HG03439 (cell line): ENCODE measurements around the gene WSCD1.

Experiments
- ATAC-seq: cut with Tn5 transposase; IDR thresholded peaks from one replicate; pipeline ENCODE4 v1.9.1; 2021; ENCODE audit warnings: mild to moderate bottlenecking, moderate library complexity; ENCODE audit not compliant: unreplicated experiment

WSCD1 gene

DNA sequence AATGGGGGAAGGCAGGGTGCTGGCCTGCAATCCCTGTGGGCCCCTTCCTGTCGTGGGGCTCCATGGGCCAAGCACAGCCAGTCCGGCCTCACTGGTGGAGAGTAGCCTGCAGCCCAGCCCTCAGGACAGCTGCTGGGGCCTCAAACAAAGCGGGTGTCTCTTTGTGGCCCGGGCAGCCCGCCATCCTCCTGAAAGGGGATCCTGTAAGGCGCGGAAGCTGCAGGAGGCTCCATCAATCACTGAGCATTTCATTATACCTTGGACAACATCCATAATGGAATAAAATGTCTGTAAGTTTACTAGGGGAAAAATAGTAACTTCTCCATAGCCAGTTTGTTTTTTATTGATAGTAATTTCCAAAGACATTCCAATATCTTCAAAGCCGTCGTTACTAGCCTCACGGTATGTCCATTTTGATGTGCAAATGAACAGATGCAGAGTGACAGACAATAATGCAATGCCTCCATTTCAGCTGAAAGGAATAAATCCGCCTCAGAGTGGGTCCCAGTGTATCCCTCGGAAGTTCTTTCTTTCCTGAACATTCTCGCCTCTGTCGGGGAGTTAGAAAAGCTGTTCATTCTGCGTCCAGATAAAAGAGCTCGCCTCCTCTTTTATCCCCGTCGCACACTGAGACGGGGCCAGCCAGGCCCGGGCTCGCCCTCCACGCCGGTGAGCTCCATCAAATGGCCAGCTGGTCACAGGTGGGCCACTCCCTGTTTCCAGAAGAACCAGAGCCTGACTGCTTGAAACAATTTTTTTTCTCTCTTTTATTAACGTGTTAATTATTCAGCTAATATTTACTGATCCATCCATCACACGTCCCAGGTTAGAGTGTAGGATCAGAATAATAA lies 14.4 kb downstream of the WSCD1 start:
- no peak for ATAC-seq

DNA sequence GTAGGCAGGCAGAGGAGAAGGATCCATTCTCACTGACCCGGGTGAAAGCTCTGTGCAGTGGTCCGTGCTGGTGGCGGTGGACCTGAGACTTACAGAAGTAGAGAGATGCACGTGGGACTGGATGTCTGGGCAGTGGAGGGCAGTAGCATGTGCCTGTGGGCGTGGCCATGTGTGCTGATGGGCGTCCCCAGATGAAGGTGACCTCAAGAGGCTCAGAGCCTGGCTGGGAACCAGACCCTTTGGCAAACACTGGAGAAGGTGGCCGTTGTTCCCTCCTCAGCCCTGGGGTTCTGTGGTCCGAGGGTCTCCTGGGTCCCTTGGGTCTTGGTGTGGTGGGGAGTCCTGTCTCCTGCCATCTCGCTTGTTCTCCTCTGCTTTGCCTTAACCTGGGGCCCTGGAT lies 15.6 kb downstream of the WSCD1 start:
- ATAC-seq, result no peak

DNA sequence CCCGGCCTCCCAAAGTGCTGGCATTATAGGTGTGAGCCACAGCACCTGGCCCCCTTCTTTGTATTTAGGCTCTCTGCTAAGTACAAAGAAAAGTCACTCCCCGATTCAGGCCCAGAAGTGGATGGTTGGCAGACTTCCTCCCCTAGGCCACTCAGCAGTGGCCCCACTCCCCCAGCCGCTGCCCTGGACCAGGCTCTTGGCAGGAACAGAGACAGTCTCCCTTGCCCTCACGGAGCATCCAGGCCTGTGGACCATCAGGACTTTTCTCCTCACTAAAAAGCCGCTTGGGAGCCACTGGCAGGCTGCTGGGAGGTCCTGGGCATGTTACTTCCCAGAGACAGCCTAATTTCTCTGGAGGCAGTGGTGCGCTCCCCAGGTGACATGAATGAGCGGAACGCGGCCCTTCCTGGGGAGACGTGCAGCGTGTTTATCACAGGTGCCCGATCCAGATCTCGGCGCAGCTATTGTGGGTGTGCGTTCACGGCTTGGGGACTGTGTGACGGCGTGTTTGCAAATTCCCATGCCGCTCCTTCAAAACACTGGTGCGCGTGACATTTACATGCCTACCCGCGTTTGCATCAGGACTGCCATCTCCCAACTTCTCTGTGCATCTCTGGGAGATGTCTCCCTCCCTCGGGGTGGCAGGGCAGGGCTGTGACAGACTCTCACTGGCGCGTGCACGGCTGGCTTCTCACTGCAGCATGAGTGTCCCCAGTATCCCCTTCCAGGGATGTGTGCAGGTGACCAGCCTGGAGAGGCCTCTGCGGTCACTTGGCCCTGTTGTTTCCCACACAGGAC lies 16.6 kb downstream of the WSCD1 start:
- no peak for ATAC-seq

DNA sequence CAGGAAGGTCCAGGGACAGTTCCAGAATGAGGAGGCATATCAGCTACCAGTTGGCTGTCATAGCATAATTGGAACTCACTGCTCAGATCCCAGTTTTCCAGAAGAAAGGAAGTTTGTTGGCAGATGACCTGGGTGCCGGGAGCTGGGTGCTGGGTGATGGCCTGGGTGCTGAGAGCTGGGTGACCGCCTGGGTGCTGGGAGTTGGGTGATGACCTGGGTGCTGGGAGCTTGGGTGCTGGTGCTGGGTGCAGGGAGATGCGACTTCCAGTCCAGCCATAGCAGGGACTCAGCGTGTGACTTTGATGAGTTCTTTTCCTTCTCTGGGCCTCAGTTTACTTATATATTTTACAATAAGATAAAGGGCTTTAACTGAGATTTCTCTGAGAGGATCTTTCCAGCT lies 18.0 kb downstream of the WSCD1 start:
- ATAC-seq, result no peak

DNA sequence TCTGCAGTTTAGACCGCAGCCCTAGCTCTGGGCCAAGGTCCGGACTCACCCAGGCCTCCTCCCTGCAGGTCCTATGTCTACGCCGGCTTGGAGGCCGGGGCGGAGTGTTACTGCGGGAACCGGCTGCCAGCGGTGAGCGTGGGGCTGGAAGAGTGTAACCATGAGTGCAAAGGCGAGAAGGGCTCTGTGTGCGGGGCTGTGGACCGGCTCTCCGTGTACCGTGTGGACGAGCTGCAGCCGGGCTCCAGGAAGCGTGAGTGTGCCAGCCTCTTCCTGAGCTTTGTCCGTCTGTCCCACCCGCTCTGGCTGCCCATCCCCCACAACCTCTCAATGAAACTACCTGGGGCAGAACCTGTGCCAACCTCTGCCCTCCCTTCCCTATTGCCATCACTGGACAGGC lies 20.1 kb downstream of the WSCD1 start:
- ATAC-seq, result no peak

DNA sequence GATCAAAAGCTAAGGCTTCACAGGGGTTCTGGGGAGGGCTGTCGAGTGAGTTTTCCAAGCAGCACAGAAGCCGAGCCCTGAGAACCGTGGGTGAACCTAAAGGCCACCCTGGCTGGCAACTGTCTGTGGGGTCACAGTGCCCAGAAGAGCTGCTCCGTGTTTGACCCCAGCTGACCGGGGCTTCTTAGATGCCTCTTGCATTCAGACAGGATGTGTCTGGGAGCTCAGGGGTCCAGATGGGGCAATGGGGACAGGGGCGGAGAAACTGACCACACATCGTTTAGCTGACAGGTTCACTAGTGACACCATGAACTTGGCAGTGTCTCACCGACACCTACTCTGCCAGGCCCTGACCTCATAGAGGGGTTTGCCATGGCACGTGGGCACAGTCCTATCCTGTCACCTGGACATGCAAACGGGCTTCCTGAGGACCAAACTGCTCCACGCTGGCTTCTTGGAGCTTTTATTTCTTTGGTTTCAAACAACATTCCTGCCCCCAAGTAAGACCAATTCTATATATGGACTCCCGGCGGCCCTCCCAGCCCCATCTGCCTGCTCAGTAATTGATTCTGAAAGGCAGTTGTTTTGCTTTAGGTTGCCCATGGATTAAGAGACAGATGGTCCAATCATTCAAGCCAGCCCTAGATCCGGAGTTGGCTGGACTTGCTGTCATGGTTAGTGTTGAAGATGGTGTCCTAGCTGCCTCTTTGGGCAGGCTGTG lies 22.2 kb downstream of the WSCD1 start:
- ATAC-seq, result no peak

DNA sequence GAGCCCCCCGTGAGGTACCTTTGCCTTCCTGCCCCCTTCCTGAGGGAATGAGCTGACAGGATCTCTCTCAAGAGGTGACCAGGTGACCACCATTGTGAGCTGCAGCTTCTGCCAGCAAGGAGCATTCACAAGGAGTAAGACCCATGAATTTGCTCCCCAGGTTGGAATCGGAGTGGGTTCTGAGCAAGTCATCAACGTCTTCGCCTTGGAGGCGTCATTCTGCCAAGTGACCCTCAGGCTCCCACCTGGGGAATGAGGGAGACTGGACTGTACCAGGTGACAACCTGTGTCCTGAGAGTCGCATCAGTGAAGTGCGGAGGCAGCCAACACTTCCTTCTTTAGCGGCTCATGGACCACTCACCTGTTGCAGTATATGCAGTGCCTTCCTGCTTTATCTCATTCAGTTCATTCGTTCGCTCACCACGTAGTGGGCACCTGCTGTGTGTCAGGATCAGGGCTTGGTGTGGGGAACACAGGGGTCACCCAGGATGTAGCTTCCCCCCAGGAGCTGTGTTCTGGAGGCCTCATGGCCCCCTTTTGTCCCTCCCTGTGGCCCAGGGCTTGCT lies 22.8 kb downstream of the WSCD1 start:
- ATAC-seq, result no peak

DNA sequence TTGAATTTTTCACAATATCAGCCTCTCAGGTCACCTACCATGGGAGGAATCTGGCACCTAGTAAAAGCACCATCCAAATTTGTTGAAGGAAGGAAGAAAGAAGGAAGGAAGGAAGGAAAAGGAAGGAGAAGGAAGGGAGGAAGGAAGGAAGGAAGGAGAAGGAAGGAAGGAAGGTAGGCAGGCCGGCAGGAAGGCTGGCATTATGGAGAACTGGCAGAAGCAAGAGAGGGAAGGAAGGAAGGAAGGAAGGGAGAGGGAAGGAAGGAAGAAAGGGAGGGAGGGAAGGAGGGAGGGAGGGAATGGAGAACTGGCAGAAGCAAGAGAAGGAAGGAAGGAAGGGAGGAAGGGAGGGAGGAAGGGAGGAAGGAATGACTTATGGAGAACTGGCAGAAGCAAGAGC lies 24.3 kb downstream of the WSCD1 start:
- no peak for ATAC-seq

DNA sequence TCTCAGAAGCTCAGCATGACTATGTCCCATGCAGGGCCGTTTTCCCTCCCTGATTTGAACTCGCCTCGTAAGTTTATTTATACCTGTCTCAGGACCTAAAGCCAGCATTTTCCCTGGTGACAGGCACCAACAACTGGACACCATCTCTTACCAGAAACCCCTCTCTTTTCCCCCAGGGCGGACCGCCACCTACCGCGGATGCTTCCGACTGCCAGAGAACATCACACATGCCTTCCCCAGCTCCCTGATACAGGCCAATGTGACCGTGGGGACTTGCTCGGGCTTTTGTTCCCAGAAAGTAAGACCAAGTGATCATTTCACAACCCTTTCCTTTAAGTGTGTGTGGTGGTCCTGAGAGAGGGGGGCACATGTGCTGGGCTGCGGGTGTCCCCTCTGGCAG lies 24.7 kb downstream of the WSCD1 start:
- no peak for ATAC-seq

DNA sequence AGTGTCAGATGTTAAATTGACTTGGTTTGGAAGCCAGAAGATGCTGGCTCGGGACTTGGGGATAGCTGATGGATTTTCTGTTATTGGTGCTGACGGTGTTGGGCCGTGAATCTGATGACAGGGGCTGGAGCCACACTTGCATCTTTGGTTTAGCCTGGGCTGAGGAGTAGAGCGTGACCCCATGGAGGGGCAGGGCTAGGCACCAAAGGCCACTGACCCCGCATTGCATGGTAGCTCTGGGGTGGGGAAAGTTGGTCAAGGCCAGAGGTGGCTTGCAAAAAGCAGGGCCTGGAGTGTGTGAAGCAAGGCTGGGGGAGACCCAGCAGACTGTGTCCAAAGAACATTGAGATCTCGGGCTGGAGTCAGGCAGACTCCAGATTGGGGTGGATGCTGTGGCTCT lies 25.3 kb downstream of the WSCD1 start:
- ATAC-seq, result no peak

DNA sequence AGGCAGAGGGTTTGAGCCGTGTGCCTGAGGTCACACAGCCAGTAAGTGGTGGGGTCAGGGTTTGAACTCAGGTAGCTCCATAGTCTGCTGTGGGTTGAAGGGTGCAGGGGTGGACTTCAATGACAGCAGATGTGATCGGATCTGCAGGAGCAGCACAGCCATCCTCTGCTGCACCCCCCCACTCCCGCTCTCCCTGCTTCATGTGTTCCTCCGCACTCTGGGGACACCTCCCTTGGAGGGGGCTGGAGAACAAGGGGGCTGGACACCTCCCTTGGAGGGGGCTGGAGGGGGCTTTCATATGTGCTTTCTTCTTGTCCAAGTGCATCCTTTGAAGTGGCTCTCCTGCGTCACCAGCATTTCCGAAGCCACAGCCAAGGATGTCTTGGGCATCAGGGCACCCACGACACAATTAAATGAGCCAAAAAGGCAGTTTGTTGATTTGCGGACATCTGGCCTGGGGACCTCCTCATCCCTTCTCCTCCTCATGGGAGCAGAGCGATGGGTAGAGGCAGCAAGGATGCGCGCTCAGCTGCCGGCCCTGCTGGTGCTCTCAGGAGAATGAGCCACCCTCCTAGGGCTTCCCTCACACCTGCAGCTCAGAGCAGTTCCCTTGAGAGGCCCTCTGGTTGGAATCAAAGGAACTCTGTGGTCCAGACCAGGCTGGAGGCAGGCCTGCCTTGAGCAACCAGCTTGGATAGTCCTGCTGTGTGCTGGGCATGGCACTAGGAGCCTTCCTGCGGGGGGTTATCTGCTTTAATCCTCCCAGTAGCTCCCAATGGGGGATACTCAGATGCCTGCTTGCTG lies 26.2 kb downstream of the WSCD1 start:
- no peak for ATAC-seq

DNA sequence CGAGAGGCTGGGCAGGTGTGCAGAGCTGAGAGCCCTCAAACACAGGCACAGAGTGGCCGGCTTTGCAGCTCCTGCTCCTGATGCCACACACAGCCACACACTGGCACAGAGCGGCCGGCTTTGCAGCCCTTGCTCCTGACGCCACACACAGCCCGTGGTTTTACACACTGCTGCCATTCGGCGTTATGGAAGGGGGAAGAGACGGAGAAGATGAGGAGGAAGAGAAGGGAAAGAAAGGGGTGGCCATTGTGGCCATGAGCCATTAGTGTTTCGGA lies 26.8 kb downstream of the WSCD1 start:
- no peak for ATAC-seq

DNA sequence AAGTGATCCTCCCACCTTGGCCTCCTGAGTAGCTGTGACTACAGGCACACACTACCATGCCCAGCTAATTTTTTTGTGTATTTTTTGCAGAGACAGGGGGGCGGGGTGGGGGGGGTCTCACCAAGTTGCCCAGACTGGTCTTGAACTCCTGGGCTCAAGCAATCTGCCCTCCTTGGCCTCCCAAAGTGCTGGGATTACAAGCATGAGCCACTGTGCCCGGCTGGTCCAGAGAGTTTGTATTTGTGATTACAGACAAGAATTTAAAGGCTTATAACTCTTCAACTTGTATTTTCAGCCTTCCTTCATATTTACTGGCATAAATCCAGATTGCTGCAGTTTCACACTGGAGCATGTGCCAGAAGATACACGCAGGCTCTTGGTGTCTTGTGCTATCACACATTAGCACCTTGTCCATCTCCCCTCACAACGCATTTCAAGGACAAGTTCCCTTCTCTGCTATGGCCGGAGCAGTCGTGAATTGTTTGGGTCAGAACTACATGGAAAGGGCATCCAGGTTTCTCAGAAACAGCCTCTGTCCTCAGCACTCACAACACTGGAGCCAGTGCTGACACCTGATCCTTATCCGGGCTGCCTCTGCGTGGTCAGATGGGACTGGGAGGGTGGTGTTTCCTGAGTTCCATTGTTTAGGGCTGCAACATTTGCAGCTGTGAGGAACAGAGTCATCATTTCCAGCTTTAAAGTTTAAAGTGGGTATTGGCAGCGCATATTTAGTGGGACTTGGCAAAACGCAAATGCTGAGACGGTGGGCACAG lies 28.1 kb downstream of the WSCD1 start:
- ATAC-seq, result no peak

DNA sequence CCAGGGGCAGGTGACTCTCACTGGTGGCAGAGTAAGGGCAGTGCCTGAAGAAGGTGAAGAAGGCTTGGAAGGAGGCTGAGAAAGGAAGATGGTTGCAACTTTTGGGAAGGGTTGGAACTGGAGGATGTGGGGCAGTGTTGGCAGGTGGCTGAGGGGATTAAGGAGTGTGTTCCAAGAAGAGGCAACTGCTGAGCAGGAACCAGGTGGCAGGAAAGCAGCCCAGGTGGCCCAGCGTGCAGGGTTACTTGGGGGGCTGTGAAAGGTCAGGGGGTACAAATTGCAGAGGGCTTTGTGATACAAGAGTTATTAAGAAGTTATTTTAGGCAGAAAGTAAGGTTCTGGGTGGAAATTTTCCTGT lies 28.6 kb downstream of the WSCD1 start:
- ATAC-seq, result no peak

DNA sequence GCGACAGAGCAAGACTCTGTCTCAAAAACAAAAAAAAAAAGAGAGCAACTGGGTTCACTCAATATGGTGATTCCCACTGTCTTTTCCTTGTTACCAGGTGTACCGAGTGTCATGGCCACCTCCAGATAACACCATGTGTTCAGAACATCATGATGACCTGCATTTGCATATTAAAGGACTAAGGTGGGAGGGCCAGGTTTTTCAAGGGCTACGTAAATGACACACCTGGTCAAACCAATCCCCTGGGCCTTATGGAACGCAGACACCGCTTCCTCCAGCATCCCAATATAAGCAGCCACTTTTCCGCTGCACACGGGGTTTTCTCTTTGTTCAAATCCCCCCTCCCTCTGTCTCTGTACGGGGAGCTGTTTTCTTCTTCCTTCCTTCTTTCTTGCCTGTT lies 29.3 kb downstream of the WSCD1 start:
- ATAC-seq, result no peak

DNA sequence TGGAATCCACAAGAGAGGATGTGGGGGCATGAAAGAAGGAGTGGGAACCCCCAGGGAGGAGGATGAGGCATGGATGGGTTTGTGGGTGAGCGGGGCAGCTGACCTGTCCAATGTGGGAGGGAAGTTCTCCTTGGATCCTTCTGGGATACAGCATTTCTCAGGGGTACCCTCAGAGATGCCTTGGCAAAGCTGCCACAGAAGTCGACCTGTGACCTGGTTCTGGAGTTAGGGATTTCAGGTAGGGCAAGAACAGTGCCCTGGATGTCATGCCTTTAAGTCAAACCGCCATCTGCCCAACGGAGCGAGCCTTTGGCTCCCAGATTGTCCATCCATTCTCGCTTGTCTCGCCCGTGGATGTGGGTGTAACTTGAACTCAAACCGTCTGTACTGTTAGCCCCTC lies 30.0 kb downstream of the WSCD1 start:
- ATAC-seq, result no peak

DNA sequence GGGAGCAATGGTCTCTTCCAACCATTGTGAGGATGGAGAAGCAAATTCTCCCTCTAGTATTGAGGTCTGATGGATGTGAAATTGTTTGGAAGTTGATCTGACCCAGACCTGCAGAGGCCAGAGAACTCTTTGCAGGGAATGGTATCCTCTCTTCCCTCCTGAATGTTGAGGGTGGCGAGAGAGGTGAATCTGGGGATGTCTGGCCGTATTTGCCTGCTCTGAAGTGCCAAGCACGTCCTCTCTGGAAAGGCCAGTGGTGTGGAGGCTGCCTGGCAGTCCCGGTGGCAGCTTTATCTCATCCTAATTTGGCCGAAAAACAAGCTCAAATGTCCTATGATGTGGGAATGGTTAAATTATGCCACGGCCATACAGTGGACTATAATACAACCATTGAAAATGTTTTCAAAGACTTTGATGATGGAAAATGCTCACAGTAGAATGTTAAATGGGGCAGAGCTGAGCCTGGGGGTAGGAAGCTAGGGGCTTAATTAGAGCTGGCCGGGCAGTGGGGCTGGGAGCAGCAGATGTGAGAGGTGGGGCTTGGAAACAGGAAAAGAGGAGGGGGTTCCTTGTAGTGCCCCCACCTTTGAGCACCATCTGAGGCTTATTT lies 30.8 kb downstream of the WSCD1 start:
- no peak for ATAC-seq

DNA sequence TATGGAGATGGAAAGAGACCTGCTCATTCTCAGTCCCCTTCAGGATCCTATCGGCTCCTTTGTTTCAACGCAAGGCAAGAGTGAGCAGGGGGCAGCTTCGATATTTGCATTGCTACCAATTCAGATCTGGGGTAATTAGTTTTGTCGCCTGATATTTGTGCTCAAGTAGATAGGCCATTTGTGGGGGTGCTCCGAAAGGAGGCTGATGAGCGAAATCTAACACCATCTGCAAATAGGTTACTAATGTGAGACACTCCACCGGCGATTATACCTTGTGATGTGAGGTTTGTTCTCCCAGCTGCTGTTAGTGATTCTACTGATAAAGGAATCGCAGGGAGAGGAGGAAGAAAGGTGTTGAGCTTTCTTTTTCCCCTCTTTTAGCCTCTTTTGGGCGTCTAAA lies 31.5 kb downstream of the WSCD1 start:
- ATAC-seq, result no peak

DNA sequence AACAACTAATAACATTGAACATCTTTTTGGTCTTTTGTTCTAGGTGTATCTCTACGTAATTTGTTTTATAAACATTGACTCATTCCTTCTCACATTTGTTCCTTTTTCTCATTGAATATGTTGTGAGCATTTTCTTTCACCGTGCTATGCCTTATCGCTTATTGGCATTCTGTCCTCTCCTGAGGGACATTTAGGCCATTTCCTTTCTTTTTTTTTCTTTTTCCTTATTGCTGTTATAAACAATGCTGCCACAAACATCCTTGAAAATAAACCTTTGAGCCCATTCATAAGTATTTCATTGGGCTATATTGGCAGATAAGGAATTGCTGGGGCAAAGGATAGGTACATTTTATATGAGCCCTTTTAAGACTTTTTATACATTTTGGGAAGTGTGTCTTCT lies 32.4 kb downstream of the WSCD1 start:
- ATAC-seq, result no peak
